Measurements from ENCODE around the gene HK2.

HK2 gene

DNA sequence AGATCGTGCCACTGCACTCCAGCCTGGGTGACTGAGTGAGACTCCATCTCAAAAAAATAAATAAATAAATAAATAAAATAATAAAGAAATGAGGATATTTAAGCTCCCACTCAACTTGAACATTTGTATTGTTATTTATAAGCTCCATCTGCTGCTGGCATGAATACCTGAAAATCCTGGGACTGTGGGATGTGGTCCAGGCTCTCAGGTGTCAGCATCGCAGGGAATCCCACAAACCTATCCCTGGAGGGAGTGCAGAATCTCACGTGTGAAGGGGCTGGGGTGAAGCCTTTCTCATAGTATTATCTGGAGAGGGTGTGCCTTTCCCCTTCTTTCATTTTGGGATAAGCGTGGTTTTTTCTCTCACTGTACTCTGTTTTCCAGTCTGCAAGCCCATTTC, 77.1 kb downstream of the HK2 start:
- DNase-seq (ENCODE audit: low read depth) = no peak
- no peak overlapping the region for H3K4me3 ChIP-seq (ENCODE audit: low read depth, low read length)
- TF ChIP-seq POLR2A (IDR thresholded peaks at IDR 0.05; ENCODE audit: extremely low read depth, insufficient read length) (no peak), MYC (IDR thresholded peaks at IDR 0.05; ENCODE audit: low read depth, low read length) (no peak)
- TF ChIP-seq, protein P1, sequence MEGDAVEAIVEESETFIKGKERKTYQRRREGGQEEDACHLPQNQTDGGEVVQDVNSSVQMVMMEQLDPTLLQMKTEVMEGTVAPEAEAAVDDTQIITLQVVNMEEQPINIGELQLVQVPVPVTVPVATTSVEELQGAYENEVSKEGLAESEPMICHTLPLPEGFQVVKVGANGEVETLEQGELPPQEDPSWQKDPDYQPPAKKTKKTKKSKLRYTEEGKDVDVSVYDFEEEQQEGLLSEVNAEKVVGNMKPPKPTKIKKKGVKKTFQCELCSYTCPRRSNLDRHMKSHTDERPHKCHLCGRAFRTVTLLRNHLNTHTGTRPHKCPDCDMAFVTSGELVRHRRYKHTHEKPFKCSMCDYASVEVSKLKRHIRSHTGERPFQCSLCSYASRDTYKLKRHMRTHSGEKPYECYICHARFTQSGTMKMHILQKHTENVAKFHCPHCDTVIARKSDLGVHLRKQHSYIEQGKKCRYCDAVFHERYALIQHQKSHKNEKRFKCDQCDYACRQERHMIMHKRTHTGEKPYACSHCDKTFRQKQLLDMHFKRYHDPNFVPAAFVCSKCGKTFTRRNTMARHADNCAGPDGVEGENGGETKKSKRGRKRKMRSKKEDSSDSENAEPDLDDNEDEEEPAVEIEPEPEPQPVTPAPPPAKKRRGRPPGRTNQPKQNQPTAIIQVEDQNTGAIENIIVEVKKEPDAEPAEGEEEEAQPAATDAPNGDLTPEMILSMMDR (IDR thresholded peaks at IDR 0.05; ENCODE audit: low read depth, low read length) = no peak
- TF ChIP-seq, protein P2, sequence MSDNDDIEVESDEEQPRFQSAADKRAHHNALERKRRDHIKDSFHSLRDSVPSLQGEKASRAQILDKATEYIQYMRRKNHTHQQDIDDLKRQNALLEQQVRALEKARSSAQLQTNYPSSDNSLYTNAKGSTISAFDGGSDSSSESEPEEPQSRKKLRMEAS (IDR thresholded peaks at IDR 0.05; ENCODE audit: low read depth, low read length) = no peak

DNA sequence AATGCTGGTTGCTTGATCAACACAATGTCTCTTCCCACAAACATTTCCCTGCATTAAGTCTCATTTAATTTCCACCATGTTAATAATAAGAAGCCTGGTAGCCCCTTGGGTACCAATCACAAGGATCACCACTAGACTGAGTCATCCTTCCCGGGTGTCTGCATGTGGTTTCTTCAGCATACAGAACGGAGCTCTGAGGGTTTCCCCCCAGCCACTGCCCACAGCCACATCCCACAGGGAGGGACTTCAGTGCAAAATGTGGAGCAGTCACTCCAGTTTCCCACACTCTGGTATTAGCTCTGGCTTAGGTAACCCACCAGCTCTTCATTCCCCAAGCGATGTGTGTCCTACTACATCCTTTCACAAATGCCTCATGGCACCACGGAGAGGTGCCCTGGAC, 81.8 kb downstream of the HK2 start:
- no peak overlapping the region for H3K4me3 ChIP-seq (ENCODE audit: low read depth, low read length)
- DNase-seq (ENCODE audit: low read depth) = peak; percentile 89
- no peak for TF ChIP-seq MYC (IDR thresholded peaks at IDR 0.05; ENCODE audit: low read depth, low read length)
- no peak for TF ChIP-seq POLR2A (IDR thresholded peaks at IDR 0.05; ENCODE audit: extremely low read depth, insufficient read length)
- TF ChIP-seq, protein P1 (IDR thresholded peaks at IDR 0.05; ENCODE audit: low read depth, low read length) = no peak
- TF ChIP-seq, protein P2 (IDR thresholded peaks at IDR 0.05; ENCODE audit: low read depth, low read length) = no peak

DNA sequence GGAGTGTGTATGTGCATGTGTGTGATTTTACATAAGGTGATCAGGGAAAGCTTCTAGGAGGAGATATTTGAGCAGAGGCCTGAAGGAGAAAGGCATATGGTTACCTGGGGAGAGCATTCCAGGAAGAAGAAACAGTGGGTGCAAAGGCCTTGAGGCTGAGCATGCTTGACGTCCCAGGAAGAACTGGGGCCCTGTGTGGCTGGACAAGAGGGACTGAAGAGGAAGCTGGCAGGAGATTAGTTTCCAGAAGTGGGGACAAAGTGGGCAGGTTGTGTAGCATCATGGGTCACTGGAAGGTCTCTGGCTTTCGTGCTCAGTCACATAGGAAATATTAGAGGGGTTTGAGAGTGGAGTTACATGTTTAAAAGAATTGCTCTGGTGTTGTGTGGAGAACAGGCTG, 82.5 kb downstream of the HK2 start:
- TF ChIP-seq, protein P2 (IDR thresholded peaks at IDR 0.05; ENCODE audit: low read depth, low read length) = no peak
- TF ChIP-seq MYC (IDR thresholded peaks at IDR 0.05; ENCODE audit: low read depth, low read length) (no peak), POLR2A (IDR thresholded peaks at IDR 0.05; ENCODE audit: extremely low read depth, insufficient read length) (no peak)
- TF ChIP-seq, protein P1 (IDR thresholded peaks at IDR 0.05; ENCODE audit: low read depth, low read length) = no peak
- DNase-seq (ENCODE audit: low read depth) = no peak
- H3K4me3 ChIP-seq (ENCODE audit: low read depth, low read length) = no peak overlapping the region

DNA sequence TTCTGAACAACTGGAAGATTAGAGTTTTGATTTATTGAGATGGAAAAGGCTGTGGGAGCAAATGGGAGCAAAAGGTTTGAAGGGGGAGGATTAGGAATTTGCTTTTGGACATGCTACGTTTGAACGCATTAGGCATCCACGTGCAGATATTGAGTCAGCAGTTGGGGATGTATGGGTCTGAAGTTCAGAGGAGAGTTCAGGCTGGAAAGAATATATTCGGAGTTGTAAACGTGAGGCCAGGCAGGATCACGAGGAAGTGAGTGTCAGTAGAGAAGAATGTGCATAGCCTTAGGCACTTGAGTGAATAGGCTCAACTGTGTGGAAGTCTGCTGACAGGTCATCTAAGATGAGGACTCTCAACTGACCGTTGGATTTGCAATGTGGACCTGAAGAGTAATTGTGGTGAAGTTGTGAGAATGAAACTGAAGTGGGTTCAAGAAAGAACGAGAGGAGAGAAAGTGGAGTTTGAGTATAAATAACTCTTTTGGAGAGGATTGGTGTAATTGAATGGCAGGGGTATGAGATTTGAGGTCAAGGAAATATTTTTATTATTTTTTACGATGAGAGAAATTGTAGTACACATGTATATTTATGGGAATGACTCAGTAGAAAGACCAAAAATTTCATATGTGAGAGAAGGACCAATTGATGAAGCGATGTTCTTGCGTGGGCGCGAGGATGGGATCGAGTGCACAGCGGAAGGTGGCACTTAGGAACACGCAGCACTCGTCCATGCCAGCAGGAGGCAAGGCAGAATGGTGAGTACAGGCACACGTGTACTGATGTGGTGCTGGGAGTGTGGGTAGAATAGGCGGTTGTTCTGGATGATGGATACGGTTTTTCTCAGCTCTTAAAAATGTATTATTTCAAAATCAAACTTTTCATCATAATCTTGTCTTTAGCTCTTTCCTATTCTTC, 84.0 kb downstream of the HK2 start:
- H3K4me3 ChIP-seq (ENCODE audit: low read depth, low read length) = no peak overlapping the region
- TF ChIP-seq MYC (IDR thresholded peaks at IDR 0.05; ENCODE audit: low read depth, low read length) (no peak), POLR2A (IDR thresholded peaks at IDR 0.05; ENCODE audit: extremely low read depth, insufficient read length) (no peak)
- TF ChIP-seq, protein P1 (IDR thresholded peaks at IDR 0.05; ENCODE audit: low read depth, low read length) = no peak
- TF ChIP-seq, protein P2 (IDR thresholded peaks at IDR 0.05; ENCODE audit: low read depth, low read length) = no peak
- DNase-seq (ENCODE audit: low read depth) = peak; percentile 22

DNA sequence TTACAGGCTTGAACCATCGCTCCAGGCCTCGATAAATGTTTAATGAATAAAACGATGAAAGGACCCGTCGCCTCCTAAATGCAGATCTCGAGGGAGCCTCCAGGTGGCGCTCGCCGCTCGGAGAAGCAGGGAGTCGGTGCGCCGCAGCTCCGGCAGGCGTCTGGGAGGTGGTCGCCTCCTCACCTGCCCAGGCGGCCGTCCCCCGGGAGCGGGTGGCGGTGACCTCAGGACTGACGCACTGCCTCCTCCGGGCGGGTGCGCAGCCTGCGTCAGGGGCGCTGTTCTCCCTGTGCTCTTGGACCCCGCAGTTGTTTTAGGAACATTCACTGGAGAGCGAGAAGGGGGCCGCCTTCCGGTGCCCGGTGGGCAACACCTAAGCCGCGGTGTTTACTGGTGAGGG, 85.9 kb downstream of the HK2 start:
- peak; percentile 68 for DNase-seq (ENCODE audit: low read depth)
- TF ChIP-seq, protein P1 (IDR thresholded peaks at IDR 0.05; ENCODE audit: low read depth, low read length) = peak; percentile 66
- TF ChIP-seq MYC (IDR thresholded peaks at IDR 0.05; ENCODE audit: low read depth, low read length) = no peak
- TF ChIP-seq POLR2A (IDR thresholded peaks at IDR 0.05; ENCODE audit: extremely low read depth, insufficient read length) = no peak
- H3K4me3 ChIP-seq (ENCODE audit: low read depth, low read length) = no peak overlapping the region

Data from NB4 (cell line).